ENCODE measurements around the gene LRRC8C. TPM values are rescaled to one million over a fixed set of nuclear protein-coding genes. Genes with fewer than 3 reads are reported as not detected.

Gene LRRC8C
- total and polyA plus RNA-seq, 2 experiments from 2014 or later, result 0.89 to 3.9 TPM

- peaks cover 11% of the 10 kb centered on the region for H3K4me1 Mint-ChIP-seq
Observed at GRCh38 chr1:89727517-89728312, 94.8 kb downstream of the LRRC8C start.

GRCh38 chr1:89728381-89728780 is 95.5 kb downstream of the LRRC8C start:
- Mint-ChIP-seq H3K9me3 (no peaks in the 10 kb centered on the region), H3K4me1 (peaks cover 15% of the 10 kb centered on the region), H3K27ac (no peak overlapping the region), H3K4me3 (no peak overlapping the region), H3K36me3 (ENCODE audit: low read depth) (no peaks in the 10 kb centered on the region), H3K27me3 (ENCODE audit: insufficient read depth, low read depth, poor library complexity) (peaks cover 3% of the 10 kb centered on the region)
- no peak for ATAC-seq
- Histone ChIP-seq H3K79me2 (replicated peaks; ENCODE audit: insufficient read depth) (no peaks in the 10 kb centered on the region), H3K4me1 (ENCODE audit: insufficient read depth) (0 out of 2 replicates have a peak, but pooled peaks cover 4% of the 10 kb centered on the region), H3K4me2 (no peak overlapping the region), H3K27ac (ENCODE audit: low read depth) (no peak overlapping the region), H3K36me3 (ENCODE audit: insufficient read depth) (no peaks in the 10 kb centered on the region), H4K20me1 (replicated peaks; ENCODE audit: insufficient read depth) (no peaks in the 10 kb centered on the region), H2AFZ (0 out of 2 replicates have a peak overlapping the region, but pooled peaks have one; percentile 14), H3K4me3 (no peak overlapping the region), H3K27me3 (ENCODE audit: insufficient read depth) (no peaks in the 10 kb centered on the region), H3F3A (replicated peaks; ENCODE audit: low read depth) (no peaks in the 10 kb centered on the region), H3K9me2 (ENCODE audit: insufficient read depth) (peaks cover 8% of the 10 kb centered on the region)
- DNase-seq (ENCODE audit: low spot score), result no peak
- TF ChIP-seq POLR2AphosphoS5 (IDR thresholded peaks at IDR 0.05; ENCODE audit: low read depth) (no peak), ZNF462 (CRISPR knock-in tag; IDR thresholded peaks at IDR 0.05) (no peak)

More at GRCh38 chr1:89727517-89728312, 94.8 kb downstream of the LRRC8C start:
- no peak overlapping the region for H3K27ac Mint-ChIP-seq
- Histone ChIP-seq H3K27ac (ENCODE audit: low read depth) (no peak overlapping the region), H4K20me1 (replicated peaks; ENCODE audit: insufficient read depth) (no peaks in the 10 kb centered on the region), H3F3A (replicated peaks; ENCODE audit: low read depth) (no peaks in the 10 kb centered on the region), H3K79me2 (replicated peaks; ENCODE audit: insufficient read depth) (no peaks in the 10 kb centered on the region), H3K4me1 (ENCODE audit: insufficient read depth) (0 out of 2 replicates have a peak, but pooled peaks cover 3% of the 10 kb centered on the region), H3K4me3 (no peak overlapping the region), H3K27me3 (ENCODE audit: insufficient read depth) (no peaks in the 10 kb centered on the region), H3K9me2 (ENCODE audit: insufficient read depth) (peaks cover 8% of the 10 kb centered on the region), H3K4me2 (no peak overlapping the region), H2AFZ (0 out of 2 replicates have a peak overlapping the region, but pooled peaks have one; percentile 14), H3K36me3 (ENCODE audit: insufficient read depth) (no peaks in the 10 kb centered on the region)
- no peak for DNase-seq (ENCODE audit: low spot score)
- H3K36me3 Mint-ChIP-seq (ENCODE audit: low read depth), result no peaks in the 10 kb centered on the region
- peaks cover 3% of the 10 kb centered on the region for H3K27me3 Mint-ChIP-seq (ENCODE audit: insufficient read depth, low read depth, poor library complexity)
- TF ChIP-seq CREB1 (CRISPR knock-in tag; IDR thresholded peaks at IDR 0.05; ENCODE audit: low read depth) (no peak), POLR2AphosphoS5 (IDR thresholded peaks at IDR 0.05; ENCODE audit: low read depth) (no peak), REST (IDR thresholded peaks at IDR 0.05; ENCODE audit: unreplicated experiment) (no peak)
- TF ChIP-seq, protein P1, sequence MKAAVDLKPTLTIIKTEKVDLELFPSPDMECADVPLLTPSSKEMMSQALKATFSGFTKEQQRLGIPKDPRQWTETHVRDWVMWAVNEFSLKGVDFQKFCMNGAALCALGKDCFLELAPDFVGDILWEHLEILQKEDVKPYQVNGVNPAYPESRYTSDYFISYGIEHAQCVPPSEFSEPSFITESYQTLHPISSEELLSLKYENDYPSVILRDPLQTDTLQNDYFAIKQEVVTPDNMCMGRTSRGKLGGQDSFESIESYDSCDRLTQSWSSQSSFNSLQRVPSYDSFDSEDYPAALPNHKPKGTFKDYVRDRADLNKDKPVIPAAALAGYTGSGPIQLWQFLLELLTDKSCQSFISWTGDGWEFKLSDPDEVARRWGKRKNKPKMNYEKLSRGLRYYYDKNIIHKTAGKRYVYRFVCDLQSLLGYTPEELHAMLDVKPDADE (IDR thresholded peaks at IDR 0.05), result no peak
- no peak for ATAC-seq
- H3K4me3 Mint-ChIP-seq, result no peak overlapping the region
- no peaks in the 10 kb centered on the region for H3K9me3 Mint-ChIP-seq

Measured in GM23338 (cell line).